ENCODE data around the gene ARAP1.

ARAP1 gene

DNA sequence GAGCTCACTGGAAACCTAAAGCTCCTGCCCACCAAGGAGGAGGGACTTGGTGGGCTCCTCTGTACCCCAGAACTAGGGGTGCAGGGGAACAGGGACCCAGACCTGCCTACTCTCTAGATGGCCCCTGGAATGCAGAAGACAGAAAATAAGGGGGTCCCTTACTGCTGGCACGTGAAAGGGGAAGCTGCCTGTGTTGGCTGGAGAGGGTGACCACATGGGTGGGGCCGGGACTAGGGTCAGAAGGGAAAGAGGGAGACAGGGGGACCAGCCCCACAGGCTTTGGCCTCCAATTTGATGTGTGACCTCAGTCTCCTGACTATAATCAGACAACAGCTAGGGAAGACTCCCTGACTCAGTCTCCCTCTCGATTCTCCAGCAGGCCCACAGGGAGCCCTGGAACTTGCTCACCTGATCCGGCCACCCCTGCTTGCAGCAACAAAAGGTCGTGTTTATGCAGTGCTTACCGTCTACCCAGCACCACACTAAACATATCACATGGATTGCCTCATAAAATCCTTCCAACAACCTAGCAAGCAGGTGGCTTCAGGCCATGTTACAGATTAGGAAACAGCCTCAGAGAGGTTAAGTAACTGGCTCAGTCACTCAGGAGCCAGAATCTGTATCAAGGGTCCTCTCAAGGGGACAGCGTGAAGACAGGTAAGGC, 10.2 kb downstream of the ARAP1 start:
- no peak for DNase-seq

DNA sequence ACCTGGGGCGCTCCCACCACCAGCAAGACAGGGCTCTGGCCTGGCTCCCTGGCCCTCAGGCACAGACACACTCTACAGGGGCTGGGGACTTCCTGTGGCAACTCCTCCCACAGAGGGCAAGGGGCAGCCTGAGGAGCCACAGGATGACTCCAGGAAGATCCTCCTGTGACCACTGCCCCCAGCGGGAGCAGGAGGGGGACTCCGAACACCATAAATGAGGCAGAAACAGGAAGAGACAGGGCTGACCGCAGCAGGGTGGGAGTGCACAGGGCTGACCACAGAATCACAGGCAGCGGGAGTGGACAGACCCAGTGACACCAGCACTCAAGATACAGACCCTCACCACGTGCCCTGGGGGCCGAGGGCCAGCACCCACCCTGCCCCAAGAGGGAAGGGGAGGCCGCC, 10.8 kb downstream of the ARAP1 start:
- DNase-seq, result no peak

DNA sequence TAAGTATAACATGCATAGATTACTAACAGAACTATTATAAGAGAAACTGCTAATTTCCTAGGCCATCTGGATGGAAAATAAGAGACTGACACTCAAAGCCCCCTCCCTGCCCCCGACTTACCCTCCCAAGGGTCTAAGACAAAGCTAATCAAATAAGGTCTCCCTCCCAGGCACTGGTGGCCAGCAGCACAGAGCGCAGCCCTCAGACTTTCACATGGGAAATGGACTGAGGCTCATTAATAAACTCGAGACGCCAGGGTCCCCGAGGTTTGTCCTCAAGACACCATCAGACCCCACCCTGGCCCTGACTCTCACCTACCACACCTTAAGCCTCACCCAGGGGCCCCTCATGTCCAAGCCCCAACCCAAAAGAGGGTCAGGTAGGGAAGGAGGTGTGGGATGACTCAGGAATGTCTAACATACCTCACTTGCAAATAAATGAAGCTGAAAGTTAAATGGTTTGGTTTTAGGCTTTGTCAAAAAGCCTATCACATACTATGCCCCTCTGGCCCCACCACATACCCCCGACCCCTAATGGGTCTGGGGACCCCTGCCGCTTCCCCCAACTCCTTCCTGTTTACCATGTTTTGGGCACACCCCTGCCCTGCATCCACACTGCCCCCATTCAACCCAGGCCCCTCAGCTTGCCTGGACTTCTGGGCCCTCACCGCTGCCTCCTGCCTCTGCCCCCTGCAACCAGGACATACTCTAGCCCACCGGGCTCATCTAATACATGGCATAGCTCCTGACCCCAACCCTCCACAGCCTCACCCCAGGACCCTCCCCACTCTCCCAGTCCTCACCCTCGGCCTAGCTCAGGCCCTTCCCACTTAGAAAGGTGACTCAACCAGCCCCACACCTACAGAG, 11.4 kb downstream of the ARAP1 start:
- no peak for DNase-seq

DNA sequence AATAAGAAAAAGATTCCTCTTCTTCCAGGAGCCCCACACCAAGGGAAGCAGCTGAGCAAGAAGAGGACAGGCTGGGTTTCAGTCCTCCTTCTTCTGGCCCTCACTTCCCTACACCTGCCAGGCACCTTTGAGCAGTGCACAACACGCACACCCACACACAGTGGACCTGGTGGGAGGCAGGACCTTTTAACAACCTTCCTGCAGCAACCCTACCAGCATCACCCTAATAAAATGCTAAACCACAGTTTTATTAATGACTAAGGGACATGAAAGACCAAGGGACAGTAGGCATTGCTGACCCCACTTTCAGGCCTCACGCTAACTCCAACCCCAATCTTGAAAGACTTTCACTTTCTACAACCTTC, 12.2 kb downstream of the ARAP1 start:
- no peak for DNase-seq

DNA sequence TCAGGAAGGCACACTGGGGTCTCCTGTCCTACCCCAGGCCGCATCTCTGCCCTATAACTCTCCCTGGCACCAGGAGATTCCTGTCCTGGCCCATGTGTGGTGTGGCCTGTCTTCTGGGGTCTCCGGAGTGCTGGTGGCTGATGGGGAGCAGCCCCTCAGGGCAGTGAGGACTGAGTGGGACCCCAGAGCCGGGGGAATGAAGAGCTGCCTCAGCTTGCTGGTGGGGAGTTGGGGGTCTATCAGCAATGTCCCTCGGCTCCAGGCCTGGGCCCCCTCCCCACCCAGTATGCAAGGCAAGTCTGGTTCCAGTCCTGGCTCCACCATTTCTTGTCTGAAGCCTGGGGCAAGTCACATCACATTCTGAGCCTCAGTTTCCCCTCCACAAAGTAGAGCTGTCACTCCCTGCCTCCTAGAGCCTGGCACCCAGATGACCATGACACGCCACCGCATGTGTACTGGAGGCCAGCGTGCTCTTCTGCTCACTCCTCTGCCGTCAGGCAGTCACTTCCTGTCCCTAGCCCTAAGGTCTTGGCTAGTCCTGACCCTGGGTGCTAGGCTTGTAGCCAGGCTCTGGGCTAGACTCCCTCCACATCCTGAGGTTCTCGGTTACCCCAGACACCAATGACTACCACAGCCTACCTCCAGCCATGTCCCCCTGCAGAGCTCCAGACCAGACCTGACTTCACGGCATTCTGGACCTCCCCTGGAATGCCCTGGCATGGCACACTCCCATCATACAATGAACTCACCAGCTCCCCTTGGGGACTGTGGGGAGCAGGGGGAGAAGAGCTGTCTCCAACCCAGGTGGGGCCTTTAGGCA, 12.8 kb downstream of the ARAP1 start:
- no peak for DNase-seq

DNA sequence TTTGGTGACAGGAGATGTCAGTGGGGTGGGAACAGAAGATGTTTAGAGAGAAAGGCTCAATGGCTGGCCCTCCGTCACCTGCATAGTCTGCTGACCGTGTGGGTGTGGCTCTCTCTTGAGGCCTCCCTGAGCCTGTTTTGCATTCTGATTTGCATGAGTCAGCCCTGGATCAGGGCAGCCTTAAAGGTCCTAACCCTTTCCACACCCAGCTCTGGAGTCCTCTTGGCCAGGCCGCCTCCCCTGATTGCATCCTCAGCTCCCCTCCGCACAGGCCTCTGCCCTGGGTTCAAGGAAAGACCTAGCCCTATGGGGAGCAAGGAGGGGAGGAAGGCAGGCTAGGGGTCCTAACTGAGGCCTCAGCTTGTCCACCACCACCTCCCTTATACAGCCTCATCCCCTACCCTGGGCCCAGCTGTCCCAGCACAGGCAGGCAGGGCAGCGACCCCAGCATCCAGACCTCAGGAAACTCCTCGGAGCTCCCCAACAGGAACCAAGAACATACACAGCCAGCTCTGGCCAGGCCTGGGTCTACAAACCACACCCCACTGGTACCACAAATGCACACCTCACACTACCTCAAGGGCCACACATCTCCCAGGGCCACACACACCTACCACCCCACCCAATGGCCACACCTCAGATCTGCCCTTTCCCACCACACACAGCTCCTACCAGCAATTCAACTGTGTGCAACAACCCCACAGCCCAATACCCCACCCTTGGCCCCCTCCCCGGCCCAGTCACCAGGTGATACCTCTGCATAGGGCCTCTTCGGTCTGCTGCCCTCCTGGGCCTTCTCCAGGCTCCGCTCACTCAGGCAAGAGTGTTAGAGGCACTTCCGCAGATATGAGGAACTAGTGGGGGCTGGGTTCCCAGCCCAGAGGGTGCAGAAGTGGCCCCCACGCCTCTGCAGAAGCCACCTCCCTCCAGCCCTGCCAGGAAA, 13.7 kb downstream of the ARAP1 start:
- no peak for DNase-seq

DNA sequence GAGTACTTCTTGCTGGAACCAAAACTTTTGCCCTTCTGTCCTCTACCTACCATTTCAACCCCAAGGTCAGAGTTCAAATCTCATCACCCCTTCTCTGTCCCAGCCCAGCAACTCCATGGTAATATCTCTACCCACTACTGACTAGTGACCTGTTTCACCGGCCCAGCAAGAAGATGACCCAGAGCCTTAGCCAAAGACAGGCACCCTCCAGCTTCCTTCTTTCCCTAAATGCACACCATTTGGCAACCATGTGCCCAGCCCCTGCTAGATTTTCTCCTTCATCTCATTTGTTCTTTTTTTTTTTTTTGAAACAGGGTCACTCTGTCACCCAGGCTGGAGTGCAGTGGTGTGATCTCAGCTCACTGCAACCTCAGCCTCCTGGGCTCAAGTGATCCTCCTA, 14.9 kb downstream of the ARAP1 start:
- DNase-seq, result no peak

DNA sequence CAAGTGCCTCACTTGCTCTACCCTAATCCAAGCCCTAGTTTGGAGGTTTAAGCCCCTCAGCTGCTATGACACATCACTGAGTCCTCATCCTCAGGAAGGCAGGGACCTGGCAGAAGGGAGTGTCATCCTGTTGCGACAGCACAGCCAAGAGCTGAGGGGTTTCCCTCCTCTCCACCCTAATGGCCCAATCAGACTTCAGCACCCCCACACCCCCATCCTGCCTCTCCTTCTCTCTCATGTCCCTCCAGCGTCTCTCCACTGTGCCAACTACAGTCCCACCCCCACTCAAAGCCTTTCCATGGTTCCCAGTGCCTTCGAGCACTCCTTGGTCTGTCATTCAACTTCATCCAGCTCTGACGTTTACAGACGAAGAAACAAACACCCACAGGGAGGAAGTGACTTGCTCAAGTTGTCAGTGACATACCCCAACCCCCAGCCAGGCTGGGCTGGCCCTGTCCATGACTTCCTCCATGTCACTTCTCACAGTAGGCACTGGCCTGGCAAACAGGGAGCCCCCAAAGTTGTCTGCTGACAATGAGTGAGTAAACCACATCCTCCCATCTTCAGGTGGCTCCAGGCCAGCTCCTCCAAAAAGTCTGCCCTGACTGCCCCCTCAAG, 15.6 kb downstream of the ARAP1 start:
- DNase-seq, result peak; percentile 75 to 79

DNA sequence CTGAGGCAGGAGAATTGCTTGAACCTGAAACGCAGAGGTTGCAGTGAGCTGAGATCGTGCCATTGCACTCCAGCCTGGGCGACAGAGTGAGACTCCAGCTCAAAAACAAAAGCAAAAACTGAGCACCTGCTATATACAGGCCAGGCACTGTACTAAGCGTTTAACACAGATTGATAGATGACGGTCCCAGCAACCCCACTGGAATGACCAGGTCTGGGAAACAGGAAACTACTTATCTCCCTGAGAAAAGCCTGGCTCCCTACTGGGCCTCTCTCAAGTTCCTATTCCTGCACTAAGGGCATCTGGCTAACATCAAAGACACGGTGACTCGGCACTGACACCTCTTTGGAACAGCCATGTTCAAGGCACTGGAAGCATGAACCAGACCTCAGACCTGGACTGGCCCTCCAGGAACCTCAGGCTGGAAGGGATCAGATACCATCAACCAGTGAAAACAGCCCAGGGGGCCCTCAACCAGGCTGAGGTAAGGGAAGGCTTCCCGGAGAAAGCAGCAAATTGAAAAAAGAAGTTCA, 16.6 kb downstream of the ARAP1 start:
- no peak for DNase-seq

DNA sequence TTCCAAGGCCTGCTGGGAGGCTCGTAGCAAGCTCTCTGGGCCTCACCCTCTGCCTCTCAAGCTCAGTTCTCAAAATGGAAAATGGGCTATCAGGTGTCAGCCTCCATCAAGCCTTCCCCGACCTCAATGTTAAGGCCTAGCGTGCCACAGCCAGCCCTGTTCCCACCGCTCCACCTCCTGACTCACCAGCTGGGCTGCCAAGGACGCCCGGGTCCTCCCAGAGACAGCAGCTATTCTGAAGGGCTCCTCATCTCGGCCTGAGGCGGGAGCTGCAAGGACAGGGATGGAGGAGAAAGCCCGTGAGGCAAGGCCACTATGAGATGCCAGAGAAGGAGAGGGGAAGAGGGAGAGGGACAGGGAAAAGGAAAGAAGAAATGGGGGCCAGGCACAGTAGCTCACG, 19.9 kb downstream of the ARAP1 start:
- DNase-seq, result no peak

DNA sequence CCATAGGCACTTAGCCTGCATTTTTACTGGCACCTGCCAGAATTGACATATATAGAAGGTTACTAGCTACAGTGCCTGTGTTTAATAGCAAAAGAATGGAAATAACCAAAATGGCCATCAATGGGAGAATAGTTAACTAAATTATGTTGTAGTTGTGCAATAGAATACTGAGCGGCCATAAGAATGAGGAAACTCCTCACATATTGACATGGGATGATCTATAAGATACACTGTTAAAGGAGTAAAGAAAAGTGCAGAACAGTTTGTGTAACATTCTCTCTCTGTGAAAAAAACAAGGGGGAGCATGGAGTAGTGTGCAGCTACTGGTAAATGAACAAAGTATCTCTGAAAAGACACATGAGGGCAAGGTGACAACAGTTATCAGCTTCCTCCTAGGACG, 21.5 kb downstream of the ARAP1 start:
- no peak for DNase-seq

DNA sequence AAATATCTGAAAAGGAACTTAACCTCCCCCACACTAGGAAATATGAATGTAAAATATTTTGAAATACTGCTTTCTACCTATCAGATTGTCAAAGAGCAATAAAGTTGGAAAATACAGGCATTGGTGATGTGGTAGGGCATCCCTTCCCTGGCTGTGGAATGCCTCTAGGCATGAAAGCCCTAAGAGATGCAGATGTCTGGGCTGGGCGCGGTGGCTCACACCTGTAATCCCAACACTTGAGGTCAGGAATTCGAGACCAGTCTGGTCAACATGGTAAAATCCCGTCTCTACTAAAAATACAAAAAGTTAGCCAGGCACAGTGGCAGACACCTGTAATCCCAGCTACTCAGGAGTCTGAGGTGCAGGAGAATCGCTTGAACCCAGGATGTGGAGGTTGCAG, 22.0 kb downstream of the ARAP1 start:
- DNase-seq, result no peak

DNA sequence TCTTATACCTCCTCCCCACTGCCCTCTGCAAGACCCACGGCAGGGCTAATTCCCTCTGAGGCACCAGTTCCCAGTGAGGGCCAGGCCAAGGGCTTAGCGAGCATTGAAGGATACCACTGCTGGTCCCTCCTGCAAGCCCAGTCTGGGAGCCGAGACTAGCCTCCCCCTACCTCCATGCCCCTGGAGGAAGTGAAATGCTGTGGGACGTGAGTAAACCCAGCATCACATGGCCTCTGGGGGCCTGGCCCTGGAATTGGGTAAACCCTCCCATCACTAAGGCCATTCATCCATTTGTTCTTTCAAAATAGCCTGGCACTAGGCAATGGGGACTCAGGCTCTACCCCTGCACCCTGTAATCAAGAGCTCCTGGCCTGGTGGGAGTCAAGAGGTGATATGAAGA, 24.7 kb downstream of the ARAP1 start:
- no peak for DNase-seq

DNA sequence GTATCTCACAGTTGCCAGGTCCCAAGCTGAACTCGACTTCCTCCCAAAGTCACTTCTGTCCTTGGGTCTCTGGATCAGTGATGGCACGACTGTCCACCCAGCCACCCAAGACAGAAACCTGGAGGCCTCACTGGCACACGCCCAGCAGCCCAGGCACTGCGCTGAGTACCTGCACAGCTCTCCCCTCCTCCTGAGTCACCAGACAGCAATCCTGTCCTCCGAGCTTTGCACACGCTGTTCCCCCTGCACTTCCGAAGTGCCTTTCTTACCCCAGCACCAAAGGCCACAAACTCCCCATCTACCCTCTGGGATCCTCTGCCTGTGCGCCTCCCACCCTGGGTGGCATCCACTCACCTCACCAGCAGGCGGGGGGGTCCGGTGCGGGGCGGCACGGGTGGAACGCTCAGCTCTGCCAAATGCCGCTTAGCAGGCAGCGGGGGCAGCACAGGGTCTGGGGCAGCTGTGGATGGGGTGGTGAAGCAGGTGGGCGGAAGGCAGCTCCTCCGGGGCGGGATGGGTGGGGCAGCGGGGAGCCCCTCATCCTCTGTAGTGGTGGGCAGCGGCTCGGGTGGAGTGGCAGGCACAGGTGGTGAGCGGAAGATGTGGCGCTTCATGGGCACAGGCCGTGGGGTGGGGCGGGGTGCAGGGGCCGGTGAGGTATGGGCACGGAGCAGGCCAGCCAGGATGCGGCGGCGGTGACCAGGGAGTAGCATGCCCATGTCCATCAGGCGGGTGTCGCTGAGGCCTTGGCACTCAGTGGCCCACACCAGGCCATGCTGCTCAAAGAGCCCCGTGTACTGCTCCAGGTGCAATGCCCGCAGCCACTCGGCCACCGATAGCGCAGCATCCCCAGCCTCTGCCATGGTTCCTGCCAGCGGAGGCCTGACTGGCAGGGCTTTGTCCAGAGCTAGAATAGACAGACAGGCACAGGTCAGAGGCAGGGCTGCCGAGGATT, 25.7 kb downstream of the ARAP1 start:
- DNase-seq, result no peak

DNA sequence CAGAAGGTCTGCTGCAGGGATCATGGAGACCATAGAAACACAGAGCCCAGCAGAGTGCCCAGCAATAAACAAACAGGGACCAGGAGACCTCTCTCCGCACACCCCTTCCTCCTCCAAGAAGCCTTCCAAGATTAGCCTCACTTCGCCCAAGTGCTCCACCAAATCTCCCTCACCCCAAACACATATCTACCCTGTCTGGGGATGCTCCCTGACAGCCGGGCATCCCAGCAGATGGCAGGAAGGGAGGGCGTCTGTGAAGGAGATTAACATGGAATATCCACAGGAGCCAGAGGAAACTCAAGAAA, 26.5 kb downstream of the ARAP1 start:
- no peak for DNase-seq

DNA sequence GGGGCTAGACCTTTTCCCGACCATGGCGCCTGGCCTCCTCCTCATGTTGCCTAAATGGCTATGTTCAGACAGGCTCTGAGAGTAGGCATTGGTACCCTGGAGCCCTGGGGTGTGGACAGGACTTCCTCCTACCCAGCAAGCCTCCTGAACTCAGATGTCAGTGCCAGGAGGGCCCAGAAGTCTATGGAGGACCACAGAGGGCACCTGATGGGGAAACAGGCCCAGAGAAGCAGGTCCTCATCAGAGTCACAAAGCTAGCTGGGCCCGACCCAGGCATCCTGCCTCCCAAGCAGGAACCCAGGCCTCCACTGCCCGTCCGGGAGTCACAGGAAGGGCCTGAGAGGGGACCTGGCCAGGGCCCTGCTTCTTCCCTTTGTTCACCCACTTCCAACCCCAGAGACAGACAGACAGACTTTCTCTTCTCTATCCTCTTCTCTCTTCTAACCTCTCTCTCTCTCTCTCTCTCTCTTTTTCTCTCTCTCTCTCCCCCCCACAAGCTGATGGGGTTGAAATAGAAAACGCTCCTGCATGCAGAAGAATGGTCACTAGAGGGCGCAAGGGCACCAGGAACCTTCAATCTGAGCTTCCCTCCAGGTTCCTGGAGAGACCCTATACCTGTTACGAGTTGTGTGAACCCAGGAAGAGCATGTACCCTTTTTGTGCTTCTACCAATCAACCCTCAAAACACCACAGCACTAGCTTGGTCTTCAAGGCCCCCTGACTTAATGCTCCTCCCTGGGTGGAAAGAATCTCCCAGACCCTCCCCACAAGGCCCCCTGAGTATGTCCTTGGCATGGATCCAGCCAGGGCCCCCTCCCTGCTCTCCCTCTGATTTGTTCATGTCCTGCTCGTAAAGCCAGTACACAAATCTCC, 27.1 kb downstream of the ARAP1 start:
- DNase-seq, result peak; percentile 82 to 85

DNA sequence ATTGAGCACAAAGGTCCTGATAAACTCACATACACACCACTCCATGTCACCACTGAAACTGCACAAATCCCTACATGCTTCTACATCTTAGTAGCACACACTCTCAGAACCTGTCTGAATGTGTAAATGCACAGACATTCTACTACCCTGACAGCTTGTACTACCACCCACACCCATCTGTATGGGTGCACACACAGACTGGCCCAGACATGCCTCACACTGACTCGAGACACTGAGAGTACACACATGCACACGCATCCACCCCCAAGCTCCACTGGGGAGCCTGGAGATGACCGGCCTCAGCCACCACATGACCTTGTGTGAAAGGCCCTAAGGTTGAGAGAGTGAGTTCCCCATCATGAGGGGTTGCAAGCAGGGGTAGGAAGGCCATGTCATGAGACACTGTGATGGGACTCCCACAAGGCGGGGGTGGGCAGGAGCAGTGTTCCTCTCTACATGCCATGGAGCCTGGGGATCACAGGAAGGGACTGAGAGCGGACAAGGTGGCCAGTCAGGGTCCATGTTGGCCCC, 28.1 kb downstream of the ARAP1 start:
- DNase-seq, result no peak

DNA sequence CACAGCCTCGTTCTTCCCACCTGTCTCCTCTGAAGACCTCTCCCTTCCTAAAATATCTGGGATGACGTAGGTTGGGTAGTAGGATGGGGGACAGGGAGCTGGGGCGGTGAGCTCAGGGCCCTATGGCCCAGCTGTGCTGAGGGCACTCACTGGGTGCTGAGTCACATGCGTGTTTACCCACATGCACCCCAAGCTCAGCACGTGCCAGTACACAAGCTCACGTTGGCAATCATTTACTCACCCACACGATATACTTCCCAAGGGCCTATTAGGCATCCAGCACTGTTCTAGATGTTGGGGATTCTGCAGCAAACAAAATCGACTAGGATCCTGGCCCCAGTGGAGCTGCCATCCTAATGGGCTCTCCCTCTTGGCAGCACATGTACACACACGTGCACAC, 28.7 kb downstream of the ARAP1 start:
- DNase-seq, result no peak

DNA sequence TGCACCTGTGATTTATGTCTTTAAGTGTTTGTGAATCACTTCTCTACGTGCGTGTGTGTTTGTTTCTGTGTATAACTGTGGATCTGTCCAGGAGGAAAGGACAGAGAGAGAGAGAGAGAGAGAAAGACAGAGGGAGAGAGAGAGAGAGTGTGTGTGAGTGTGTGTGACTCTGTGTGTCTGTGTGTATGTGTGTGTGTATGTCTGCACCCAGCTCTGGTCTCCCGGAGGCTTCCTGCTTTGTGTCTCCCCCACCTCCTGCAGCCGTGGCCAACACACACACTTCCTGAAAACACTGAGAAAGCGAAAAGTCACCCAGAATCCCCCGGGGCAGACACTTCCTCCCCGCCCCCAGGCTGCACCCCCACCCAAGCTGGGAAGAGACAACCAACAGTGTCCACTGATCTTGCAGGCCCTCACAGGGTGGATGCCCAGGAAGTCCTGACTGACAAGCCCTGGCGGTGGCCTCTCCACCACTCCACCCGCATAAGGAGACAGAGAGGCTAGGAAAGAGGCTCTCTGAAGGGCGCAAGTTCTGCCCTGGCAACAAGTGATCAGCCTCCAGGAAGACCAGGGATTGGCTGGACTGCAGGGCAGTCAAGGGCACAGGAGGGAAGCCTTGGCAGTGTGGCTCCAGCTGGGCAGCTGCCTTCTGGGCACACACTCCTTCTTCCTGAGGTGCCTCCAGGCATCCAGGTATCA, 30.0 kb downstream of the ARAP1 start:
- DNase-seq, result peak; percentile 89 to 91

Data from activated T-cell treated with anti-CD3 and anti-CD28 coated beads, Interleukin-2, amount 50 U/mL, for 48 hours (primary cell).